HEK293T (cell line): ENCODE data around the gene CREB3L1.

ENCODE experiments used
- CTCF ChIA-PET: fragments of 350-600 bp; formaldehyde crosslinking; extraction: SDS; loops from one replicate; lab custom pipeline; 2021; ENCODE audit warnings: antibody characterized with exemption, inconsistent platforms; lab: Yijun Ruan, JAX
- POLR2A ChIA-PET: fragments of 350-600 bp; formaldehyde crosslinking; extraction: SDS; loops from one replicate; lab custom pipeline; 2020; ENCODE audit warnings: antibody characterized with exemption, inconsistent platforms; lab: Yijun Ruan, JAX
- DNase-seq: peaks from one replicate; pipeline ENCODE4 v3.0.0; 2012; ENCODE audit warnings: mixed read lengths; ENCODE audit errors: extremely low spot score
- ARNT ChIP-seq: fragments of 450-650 bp; IDR thresholded peaks from 2 replicates; pipeline ENCODE4 v1.6.1; 2017; ENCODE audit warnings: mild to moderate bottlenecking
- BHLHE40 ChIP-seq: fragments of 450-650 bp; IDR thresholded peaks from 2 replicates; pipeline ENCODE4 v1.6.1; 2016; ENCODE audit warnings: mild to moderate bottlenecking, moderate library complexity, borderline replicate concordance
- CTBP1 ChIP-seq: fragments of 450-650 bp; IDR thresholded peaks from 2 replicates; pipeline ENCODE4 v1.6.1; 2016; ENCODE audit warnings: borderline replicate concordance
- ELF4 ChIP-seq: fragments of 450-650 bp; IDR thresholded peaks from 2 replicates; pipeline ENCODE4 v1.6.1; 2017; ENCODE audit warnings: antibody characterized with exemption
- FOXA1 ChIP-seq: fragments of 450-650 bp; IDR thresholded peaks from 2 replicates; pipeline ENCODE4 v1.6.1; 2016; ENCODE audit warnings: mild to moderate bottlenecking
- FOXK2 ChIP-seq: fragments of 450-650 bp; IDR thresholded peaks from 2 replicates; pipeline ENCODE4 v1.6.1; 2016; ENCODE audit warnings: mild to moderate bottlenecking
- FOXM1 ChIP-seq: fragments of 450-650 bp; IDR thresholded peaks from 2 replicates; pipeline ENCODE4 v1.6.1; 2017; ENCODE audit warnings: mild to moderate bottlenecking, borderline replicate concordance
- HDGF ChIP-seq: fragments of 450-650 bp; IDR thresholded peaks from 2 replicates; pipeline ENCODE4 v1.6.1; 2017; ENCODE audit warnings: antibody characterized with exemption, borderline replicate concordance
- L3MBTL2 ChIP-seq: fragments of 450-650 bp; conservative IDR thresholded peaks from 2 replicates; pipeline ENCODE4 v1.6.1; 2016; ENCODE audit warnings: mild to moderate bottlenecking
- LEF1 ChIP-seq: fragments of 450-650 bp; IDR thresholded peaks from 2 replicates; pipeline ENCODE4 v1.6.1; 2017; ENCODE audit warnings: mild to moderate bottlenecking, borderline replicate concordance
- NFRKB ChIP-seq: fragments of 450-650 bp; IDR thresholded peaks from 2 replicates; pipeline ENCODE4 v1.6.1; 2016; ENCODE audit warnings: mild to moderate bottlenecking, moderate library complexity
- PKNOX1 ChIP-seq: fragments of 450-650 bp; IDR thresholded peaks from 2 replicates; pipeline ENCODE4 v1.6.1; 2016
- SP1 ChIP-seq: fragments of 450-650 bp; IDR thresholded peaks from 2 replicates; pipeline ENCODE4 v1.6.1; 2017
- SUZ12 ChIP-seq: fragments of 450-650 bp; IDR thresholded peaks from 2 replicates; pipeline ENCODE4 v1.6.1; 2016; ENCODE audit warnings: mild to moderate bottlenecking
- TARDBP ChIP-seq: fragments of 450-650 bp; IDR thresholded peaks from 2 replicates; pipeline ENCODE4 v1.6.1; 2016
- ZNF384 ChIP-seq: fragments of 450-650 bp; IDR thresholded peaks from 2 replicates; pipeline ENCODE4 v1.6.1; 2016

CREB3L1 gene

GRCh38 chr11:46364056-46364455 lies 86.6 kb downstream of the CREB3L1 start:
- DNase-seq = no peak
- ChIA-PET CTCF (interaction anchor here (0.8 kb wide), 1 partner anchor 12 kb away, joined by 5 read pairs; no protein-coding TSS in a partner anchor), POLR2A (interaction anchor here (1.1 kb wide), 1 partner anchor 17 kb away, joined by 3 read pairs; the partner anchor contains the start of gene DGKZ)
- TF ChIP-seq HDGF (no peak), NFRKB (no peak)

- POLR2A ChIA-PET = interaction anchor here (1.1 kb wide), 1 partner anchor 18 kb away, joined by 3 read pairs; the partner anchor contains the start of gene DGKZ
- no peak for TF ChIP-seq TARDBP
- TF ChIP-seq HDGF = no peak
- no peak for TF ChIP-seq L3MBTL2
- no peak for TF ChIP-seq LEF1
- CTCF ChIA-PET = interaction anchor here (1.3 to 1.6 kb wide), 3 partner anchors 8 to 24 kb away, joined by 3 to 11 read pairs (median 4); no protein-coding TSS in a partner anchor
- DNase-seq = no peak
Observed at GRCh38 chr11:46364791-46365190, 87.3 kb downstream of the CREB3L1 start.

- TF ChIP-seq FOXA1 = no peak
- TF ChIP-seq NFRKB = no peak
- TF ChIP-seq ELF4 = no peak
- no peak for TF ChIP-seq PKNOX1
- TF ChIP-seq ZNF384 = no peak
- no peak for TF ChIP-seq SUZ12
- TF ChIP-seq FOXM1 = no peak
- no peak for TF ChIP-seq FOXK2
- TF ChIP-seq L3MBTL2 = no peak
- no peak for TF ChIP-seq TARDBP
- TF ChIP-seq CTBP1 = no peak
- TF ChIP-seq ARNT = no peak
- TF ChIP-seq BHLHE40 = no peak
- no peak for TF ChIP-seq LEF1
- TF ChIP-seq HDGF = no peak
- no peak for TF ChIP-seq SP1
- ChIA-PET POLR2A (interaction anchor here (1.1 kb wide), 1 partner anchor 123 kb away, joined by 3 read pairs; no protein-coding TSS in a partner anchor), CTCF (interaction anchor here (1.0 to 1.6 kb wide), 3 partner anchors 15 to 23 kb away, joined by 3 to 11 read pairs (median 4); no protein-coding TSS in a partner anchor)
- no peak for DNase-seq
Observed at GRCh38 chr11:46366260-46366659, 88.8 kb downstream of the CREB3L1 start.

GRCh38 chr11:46366661-46367161 lies 89.2 kb downstream of the CREB3L1 start:
- TF ChIP-seq ARNT (no peak), BHLHE40 (no peak), ZNF384 (no peak), ELF4 (no peak), TARDBP (no peak), LEF1 (no peak)
- POLR2A ChIA-PET = interaction anchor here (1.1 kb wide), 1 partner anchor 124 kb away, joined by 3 read pairs; no protein-coding TSS in a partner anchor
- CTCF ChIA-PET = interaction anchor here (0.8 to 1.6 kb wide), 3 partner anchors 14 to 17 kb away, joined by 3 to 11 read pairs (median 4); no protein-coding TSS in a partner anchor
- no peak for DNase-seq

GRCh38 chr11:46367244-46367915 lies 89.9 kb downstream of the CREB3L1 start:
- TF ChIP-seq LEF1 = no peak
- POLR2A ChIA-PET = interaction anchor here (0.7 kb wide), 1 partner anchor 19 kb away, joined by 4 read pairs; no protein-coding TSS in a partner anchor
- DNase-seq = peak; percentile 67
- CTCF ChIA-PET = interaction anchor here (0.8 to 1.0 kb wide), 2 partner anchors 15 to 16 kb away, joined by 3 to 4 read pairs; no protein-coding TSS in a partner anchor

GRCh38 chr11:46367916-46368267 lies 90.4 kb downstream of the CREB3L1 start:
- POLR2A ChIA-PET = interaction anchor here (0.7 kb wide), 1 partner anchor 19 kb away, joined by 4 read pairs; no protein-coding TSS in a partner anchor
- no peak for DNase-seq
- TF ChIP-seq TARDBP = no peak
- no peak for TF ChIP-seq CTBP1
- TF ChIP-seq SP1 = no peak
- no peak for TF ChIP-seq PKNOX1
- no peak for TF ChIP-seq ARNT
- no peak for TF ChIP-seq ZNF384
- CTCF ChIA-PET = interaction anchor here (1.4 kb wide), 1 partner anchor 16 kb away, joined by 8 read pairs; no protein-coding TSS in a partner anchor

GRCh38 chr11:46369458-46370152 lies 92.1 kb downstream of the CREB3L1 start:
- CTCF ChIA-PET = interaction anchor here (1.1 to 2.0 kb wide), 2 partner anchors 9 to 19 kb away, joined by 4 to 8 read pairs; no protein-coding TSS in a partner anchor

More at GRCh38 chr11:46369458-46370152, 92.1 kb downstream of the CREB3L1 start:
- DNase-seq = peak; percentile 80
- TF ChIP-seq FOXM1 (no peak), ARNT (no peak), ZNF384 (no peak), PKNOX1 (no peak), HDGF (0 out of 2 replicates have a peak, but pooled peaks have one; percentile 60), LEF1 (no peak)
- POLR2A ChIA-PET = interaction anchor here (1.5 kb wide), 1 partner anchor 24 kb away, joined by 3 read pairs; no protein-coding TSS in a partner anchor
